NCI-H82 treated with DMSO at 0.1 percent for 48 hours (cell line): Measurements from ENCODE around the gene LRMDA.

Source experiments
- DNase-seq: peaks from one replicate; lab custom pipeline; 2025; ENCODE audit not compliant: unreplicated experiment; lab: John Stamatoyannopoulos, UW

LRMDA gene

DNA sequence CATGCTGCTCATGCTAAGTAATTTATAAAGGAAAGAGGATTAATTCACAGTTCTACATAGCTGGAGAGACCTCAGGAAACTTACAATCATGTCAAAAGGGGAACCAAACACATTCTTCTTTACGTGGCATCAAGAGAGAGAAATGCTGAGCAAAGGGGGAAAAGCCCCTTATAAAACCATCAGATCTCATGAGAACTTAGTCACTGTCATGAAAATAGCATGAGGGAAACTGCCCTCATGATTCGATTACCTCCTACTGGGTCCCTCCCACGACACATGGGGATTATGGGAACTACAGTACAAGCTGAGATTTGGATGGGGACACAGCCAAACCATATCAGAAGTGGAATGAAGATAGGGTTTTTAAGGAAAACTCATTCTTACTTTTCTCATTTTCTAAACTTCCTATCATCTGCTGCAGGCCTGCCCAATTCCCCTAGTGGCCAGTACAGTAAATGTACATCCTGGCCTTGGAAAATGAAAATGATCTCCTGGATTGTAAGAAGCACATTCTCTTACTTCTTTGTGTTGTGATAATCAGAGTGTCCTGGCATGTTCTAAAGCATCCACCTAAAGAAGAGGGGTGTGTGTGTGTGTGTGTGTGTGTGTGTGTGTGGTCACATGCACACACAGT lies 421.5 kb downstream of the LRMDA start:
- DNase-seq = no peak

DNA sequence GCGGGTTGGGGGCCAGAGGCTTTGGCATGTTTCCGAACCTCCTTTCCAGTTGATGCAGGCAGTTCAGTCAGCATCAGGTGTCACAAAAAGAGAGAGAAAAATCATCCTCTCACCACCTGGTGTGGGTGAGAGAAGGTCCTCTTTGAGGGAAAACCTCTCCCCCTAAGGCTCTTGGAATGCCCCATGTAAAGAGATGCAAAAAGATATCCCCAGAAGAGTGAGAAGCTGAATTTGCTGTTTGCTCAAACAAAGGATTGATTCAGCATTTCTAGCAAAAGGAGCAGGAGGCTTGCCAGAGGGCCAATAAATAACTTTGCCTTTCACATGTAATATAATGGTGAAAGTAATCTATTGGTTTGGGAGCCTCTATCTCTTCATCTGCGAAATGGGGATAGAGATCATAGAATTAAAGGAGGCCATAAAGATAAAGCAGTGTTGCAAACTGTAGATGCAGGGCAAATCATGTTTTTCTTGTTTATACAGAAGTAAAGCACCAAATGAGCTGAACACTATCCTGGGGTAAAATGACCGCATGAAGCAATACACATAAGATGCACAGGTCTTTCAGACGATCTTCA lies 425.9 kb downstream of the LRMDA start:
- no peak for DNase-seq

DNA sequence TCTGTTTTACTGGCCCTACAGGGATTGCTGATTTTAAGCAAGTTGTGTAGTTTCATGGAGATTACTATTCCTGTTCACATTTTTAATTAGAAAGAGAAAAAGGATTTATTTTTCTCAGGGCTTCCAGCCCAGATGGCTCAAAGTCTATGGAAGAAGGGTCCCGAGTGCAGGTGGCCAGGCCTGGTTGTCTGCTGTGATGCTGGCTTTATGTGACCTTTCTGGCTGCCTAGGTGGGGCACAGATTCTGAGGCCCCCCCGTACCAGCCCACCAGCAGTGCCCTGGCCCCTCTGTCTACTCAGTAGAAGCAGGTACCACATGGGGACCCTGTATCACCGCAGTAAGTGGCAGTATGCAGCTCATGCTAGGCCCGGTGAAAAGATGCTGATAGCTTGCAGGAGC lies 426.5 kb downstream of the LRMDA start:
- no peak for DNase-seq

DNA sequence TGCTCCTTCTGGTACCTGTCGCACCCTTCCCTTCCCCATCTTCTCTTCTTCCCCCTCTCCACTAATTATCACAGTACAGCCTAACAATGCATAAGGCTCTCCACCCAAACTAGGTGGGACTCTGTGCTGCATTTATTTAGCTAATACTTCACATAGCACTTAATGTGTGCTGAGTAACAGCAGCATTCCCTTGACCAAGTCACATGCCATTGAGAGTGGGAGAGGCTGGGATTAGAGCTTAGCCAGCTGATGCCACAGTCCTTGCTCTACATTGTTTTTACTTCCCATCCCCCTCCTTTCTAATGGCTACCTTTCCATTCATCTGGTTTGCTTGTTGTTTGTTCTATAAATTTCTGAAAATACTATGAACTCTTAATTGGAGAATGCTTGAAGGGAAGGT lies 426.9 kb downstream of the LRMDA start:
- no peak for DNase-seq

DNA sequence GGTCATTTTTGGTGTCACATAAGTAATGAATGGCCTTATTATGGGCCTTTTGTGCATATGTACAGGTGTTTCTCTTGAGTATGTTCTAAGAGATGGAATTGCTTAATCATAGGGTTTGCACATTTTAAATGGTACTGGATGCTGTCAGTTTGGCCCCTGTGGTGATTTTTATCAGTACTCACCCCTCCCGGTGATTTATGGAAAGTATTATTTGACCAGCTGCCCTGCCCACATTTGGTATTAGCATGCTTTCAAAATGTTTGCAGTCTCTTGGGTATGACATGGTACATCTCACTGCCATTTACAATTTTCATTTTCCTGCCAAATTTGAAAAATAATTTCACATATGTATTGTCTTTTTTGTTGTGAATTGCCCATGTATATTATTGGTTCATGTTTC lies 427.7 kb downstream of the LRMDA start:
- DNase-seq = no peak

DNA sequence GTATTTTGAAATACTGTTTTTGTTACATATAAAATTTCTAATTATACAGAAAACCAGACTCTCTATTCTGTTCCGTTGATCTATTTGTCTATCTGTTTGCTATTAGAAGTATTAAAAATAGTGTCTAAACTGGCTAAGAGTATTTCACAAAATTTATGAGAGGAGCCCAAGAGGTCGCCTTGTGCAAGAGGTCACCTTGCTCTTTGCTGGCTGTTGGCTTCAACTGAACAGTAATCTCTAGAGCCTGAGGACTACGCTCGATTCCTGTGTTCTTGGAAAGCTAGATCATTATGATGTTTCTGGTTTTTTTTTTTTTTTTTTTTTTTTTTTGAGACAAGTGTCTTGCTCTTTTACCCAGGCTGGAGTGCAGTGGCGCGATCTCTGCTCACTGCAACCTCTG lies 428.6 kb downstream of the LRMDA start:
- DNase-seq = no peak

DNA sequence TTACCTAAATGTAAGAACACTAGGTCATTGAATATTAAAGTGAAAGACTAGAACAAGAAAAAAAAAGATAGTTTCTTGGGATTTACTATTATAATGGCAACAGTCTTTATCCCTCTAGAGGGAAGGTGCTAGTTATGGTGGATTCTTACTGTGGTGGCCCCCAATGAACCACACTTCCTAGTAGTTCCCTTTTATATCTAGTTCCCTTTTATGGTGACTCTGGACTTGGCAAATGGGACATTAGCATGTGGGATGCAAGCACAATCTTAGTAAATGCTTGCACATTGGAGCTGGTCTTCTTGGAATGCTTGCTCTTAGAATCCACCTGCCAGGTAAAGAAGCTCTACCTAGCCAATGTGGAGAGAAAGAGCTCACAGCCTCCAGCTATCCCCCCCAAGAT lies 430.2 kb downstream of the LRMDA start:
- DNase-seq = no peak

DNA sequence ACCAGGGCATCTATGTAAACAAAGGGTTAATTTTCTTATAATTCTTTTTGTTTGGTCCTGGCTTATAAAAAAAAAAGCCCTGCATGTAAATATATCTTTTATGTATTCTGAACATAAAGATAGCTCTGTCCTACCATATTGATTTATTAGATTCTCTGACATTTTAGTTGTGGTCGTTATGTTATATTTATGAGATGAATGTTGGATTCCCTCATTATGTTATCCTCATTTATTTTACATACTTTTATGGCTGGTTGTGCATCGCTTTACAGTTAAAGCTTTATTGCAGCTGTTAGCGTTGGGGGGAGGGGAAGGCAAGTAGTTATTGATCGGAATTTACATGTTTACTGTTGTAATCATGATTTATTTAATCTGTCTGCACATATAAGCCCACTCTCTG lies 431.5 kb downstream of the LRMDA start:
- DNase-seq = no peak

DNA sequence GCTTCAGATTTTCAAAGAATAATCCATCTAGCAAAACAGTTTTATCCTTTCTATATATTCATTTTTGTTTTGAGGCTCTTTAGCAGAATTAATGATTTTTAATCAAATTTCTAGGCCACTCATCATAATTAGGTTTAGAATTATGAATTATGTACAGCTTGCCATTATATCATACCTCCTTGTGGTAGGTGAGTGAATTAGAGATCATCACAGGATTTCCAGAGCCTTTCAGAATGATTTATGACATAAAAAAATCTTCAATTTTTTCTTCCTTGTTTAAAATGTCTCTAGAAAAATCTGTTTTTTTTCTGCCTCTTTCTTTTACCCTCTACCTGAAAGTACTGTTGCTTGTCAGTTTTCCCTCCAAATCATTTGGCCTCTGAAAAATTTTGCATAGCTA lies 433.3 kb downstream of the LRMDA start:
- DNase-seq = no peak

DNA sequence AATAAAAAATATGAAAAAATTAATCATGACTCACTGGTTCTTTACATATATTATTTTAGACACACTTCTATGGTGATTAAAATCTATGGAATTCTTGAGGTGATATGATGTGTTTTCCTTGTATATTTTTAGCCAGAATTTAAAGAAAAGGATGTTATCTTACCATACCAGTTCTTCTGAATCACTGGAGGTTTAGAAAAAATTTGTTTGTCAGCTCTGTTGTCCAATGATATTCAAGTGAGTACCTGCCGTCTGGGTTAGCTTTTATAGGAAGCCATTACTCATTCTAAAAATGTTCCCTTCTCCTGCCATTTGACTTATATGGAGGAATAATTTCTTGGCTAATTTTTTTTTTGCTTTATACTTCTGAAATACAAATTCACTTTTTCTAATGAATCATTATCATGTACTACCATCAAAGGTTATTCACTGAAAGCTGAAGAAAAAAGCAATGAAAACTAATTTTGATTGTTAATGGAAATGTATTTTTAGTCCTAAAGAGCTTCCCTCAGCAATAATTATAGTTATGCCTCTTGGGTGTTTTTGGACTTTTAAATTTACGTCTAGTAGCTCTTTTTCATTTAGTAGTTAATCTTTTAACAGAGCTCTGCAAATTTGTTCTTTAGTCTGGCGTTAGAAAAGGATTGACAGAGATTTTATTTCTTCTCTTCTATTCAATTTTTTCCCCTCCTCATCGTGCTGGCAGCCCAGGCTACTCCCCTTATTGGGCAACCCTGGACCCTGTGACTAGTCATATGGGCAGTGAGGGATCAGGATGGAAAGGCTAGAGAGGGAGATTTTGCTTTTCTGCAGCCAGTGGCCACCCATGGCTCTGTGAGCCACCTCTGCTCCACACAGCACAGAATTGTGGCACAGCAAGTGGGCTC lies 434.2 kb downstream of the LRMDA start:
- DNase-seq = no peak

DNA sequence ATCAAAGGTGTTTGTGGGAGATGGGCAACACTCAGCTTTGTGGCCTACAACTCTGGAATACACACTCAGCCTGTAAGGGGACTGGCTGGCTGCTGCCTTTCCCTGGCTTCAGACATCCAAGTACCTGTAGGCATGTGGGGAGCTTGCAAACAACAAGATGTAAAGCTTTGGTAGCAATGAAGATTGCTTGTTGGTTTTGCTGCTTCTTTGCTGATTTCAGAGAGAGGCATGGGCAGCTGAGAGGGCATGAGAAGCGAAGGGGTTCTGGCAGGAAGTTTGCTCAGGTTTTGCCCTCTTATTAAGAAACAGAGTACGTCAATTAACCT lies 434.8 kb downstream of the LRMDA start:
- DNase-seq = no peak

DNA sequence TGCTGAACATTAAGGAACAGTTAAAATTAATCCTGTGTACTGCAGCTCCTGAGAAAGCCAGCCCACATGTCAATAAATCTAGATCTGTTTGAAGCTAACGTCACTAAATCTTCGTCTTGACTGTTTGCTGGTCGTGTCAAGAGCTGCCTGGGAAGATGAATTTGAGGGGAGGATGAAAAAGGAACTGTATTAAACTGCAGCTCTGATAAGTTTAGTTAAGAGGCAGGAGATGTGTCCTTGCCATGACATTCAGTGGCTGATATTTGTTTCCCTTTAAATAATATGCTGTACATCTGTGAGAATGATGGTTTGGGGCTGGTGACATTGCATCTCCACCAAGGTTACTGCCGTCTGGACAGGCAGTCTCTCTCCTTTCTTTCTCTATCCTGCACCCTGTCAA lies 435.3 kb downstream of the LRMDA start:
- peak; percentile 2 for DNase-seq

DNA sequence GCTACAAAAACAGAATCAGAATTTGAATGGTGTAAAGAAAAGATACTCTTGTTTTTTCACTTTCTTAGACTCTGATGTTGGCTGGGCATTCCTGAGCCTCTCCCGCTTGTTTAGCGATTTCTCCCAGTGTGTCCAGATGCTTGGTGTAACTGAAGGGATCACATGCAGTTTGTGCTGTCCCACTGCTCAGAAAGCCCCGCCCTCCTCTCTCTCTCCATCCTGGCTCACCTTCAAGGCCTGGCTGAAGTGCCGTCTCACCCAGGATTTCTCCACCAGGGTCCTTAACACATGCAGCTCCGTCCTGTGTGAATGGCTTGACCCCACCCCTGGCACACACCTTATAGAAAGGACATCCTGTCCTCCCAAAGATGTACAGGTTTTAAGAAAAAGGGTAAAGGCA lies 437.1 kb downstream of the LRMDA start:
- DNase-seq = no peak

DNA sequence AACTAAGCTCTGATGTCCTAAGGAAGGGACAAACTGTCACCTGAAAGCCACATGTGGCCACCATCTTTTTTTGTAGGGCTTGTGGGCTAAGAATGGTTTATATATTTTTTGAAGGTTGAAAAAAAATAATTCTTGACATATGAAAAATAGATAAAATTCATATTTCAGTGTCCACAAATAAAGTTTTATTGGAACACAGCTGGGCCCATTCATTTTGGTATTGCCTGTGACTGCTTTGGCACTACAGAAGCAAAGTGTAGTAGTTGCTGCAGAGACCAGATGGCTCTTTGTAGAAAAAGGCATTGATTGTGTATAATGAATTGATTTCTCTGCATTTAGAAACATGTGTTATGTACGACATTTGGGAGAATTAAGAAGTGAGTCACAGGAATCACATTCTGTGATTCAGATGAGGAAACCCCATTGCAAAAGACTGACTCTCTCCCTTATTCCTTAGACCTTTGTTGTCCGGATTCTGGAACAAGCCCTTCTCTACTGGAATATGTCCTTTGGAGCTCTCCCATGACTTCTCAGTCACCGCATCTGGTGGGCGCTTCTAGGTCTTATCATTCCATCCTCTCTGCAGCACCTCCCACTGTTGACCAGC lies 438.7 kb downstream of the LRMDA start:
- no peak for DNase-seq

DNA sequence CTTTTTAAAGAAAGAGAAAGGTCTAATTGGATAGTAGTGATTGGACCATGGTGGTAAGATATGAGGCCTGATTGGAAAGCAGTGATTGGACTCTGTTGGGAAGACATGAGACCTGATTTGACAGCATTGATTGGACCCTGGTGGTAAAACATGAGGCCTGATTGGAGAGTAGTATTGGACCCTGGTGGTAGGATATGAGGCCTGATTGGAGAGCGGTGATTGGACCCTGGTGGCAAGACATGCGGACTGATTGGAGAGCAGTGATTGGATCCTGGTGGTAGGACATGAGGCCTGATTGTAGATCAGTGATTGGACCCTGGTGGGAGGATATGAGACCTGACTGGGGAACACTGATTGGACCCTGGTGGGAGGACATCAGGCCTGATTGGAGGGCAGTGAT lies 444.3 kb downstream of the LRMDA start:
- no peak for DNase-seq

DNA sequence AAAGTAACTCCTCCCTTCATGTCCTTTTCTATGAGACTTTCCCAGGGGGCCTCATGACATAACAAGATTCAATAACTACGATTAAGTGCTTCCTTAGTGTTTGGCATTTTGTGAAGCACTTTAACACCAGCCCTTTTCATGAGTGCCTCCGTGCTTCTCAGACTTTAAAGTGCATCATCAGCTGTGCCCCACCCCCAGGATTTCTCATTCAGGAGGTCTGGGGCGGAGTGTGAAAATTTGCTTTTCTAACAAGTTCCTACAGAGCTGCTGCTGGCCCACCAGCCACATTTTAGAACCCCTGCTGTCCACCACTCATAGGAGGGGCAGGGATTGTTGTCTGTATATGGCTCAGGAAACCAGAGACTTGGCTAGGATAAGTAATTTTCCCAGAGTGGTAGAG lies 445.3 kb downstream of the LRMDA start:
- no peak for DNase-seq

DNA sequence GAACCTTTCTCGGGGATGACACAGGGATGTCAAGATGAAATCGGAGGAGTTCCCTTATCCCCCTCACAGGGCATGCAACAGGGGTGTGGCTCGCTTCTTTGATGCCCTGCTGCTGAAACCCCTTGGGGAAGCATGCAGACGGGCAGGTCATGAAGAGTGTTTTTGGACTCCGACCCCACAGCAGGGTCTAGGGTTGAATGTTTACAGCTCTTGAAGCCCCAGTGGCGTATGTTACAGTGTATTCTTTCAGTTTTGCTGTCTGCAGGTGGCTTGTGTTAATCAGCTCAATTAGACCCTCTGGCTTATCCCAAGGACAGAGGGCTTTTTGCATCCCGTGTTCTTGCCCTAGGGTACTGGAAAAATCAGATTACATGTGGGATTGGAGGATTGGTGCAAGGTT lies 446.5 kb downstream of the LRMDA start:
- peak; percentile 54 for DNase-seq

DNA sequence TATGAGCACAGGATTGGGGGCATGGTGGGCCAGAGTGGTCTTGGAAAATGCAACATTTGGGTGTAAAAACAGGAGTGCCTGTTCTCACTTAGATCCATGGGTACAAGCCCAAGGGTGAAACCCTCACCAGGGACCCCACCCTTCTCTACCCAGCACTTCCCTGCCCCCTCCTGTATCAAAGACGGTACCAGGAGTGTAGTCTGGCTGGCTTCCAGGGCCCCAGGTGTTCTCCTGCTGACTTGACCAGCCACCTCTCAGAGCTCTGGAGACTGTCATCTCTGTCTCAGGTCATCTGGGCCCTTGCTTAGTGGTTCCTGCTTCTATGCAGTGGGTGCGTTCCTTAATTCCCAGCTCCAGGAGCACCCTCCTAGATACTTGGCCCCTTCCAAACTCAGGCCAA lies 447.2 kb downstream of the LRMDA start:
- no peak for DNase-seq

DNA sequence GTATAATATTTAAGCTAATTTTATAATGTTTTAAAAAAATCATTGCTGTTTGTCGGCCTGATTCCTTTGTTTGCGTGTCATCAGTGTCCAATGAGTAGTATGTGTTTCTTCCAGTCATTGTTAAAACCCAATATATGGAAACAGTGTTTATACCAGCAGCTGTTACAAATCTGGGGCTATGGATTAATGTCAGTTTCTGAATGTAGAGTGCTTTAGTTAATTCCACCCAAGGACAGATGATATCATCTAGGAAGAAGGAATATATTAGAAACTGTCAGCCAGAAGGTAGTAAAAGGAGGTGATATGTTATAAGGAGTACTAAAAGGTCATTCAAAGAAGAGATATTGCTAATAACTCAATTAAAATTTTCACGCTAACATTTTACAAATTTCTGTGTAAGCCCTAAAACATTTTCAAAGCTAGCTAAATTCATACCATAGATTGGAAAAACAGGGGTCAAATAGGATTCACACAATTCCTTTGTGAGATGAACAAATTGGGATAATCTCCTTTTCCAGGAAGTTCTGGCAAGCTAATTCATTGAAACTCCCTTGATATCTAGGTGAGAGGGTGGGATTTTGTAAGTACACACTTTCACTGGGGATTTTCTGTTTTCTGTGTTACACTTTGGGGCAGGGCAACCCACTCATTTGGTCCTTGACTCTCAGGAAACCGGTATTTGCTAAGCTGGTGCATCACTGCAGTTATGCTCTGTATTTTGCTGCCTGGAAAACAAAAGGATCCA lies 448.8 kb downstream of the LRMDA start:
- peak; percentile 40 for DNase-seq

DNA sequence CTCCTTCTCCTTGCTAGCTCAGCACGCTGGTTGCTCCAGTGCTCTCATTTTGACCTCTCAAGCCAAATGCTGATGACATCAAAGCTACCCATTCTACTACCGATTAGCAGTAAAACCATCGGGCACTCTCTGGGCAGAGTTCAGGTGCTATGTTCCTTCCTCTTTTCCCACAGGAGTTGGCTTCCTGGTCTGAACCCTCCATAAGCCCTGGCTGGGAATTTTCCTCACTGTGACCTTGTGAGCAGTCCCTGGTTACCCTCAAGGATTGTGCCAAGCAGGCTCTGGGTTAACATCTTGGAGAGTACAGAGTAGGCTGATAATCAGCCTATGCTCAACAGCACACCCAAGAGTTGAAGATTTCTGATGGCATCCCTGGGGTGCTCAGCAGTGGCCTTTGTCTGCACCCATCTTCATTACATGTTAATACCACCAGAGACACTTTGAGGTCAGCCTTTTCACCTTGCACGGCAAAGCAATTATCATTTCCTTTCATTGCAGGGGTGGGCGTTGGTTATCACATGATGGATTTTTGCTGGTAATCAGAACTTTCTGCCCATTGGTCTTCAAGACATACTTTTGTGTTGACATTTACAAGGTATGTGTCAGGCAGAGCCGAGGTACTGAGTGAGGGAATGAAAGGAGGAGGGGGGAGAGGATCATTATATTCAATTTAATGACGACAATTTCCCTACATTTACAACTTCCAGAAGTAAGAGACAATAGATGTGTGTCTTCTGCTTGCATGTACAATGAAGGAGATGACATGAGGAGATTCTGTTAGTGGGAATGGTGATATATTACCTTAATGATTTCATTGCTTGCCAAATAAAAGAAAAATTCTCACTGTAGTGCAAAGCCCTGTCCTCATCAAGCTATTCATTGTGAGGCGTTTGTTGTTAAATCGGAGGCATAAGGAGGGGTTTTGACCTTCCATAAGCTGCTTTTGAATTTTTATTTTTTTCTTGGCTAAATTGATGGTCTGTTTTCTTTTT lies 452.0 kb downstream of the LRMDA start:
- no peak for DNase-seq
